H7 (cell line): ENCODE measurements around the gene GJD3. TPM values are rescaled to one million over a fixed set of nuclear protein-coding genes. Genes with fewer than 3 reads are reported as not detected.

Experiments
- DNase-seq: peaks from one replicate; pipeline ENCODE4 v3.0.0; 2012
- H3K27me3 ChIP-seq: 2 replicates; pipeline ENCODE4 v1.6.0; 2011; ENCODE audit warnings: mild to moderate bottlenecking, low read length; ENCODE audit not compliant: control insufficient read depth, insufficient read depth
- H3K36me3 ChIP-seq: replicated peaks from 2 replicates; pipeline ENCODE4 v1.5.1; 2011; ENCODE audit warnings: low read length; ENCODE audit not compliant: control insufficient read depth, insufficient read depth
- H3K4me3 ChIP-seq: 2 replicates; pipeline ENCODE4 v1.5.1; 2011; ENCODE audit warnings: low read depth, mild to moderate bottlenecking, control low read depth, low read length, moderate library complexity; ENCODE audit not compliant: insufficient read depth
- total RNA-seq: library from RNA; depleted of rRNA; stranded (reverse); fragments of >200 nt; shearing (Covaris generic); gene quantifications from 2 replicates; pipeline ENCODE4 v1.2.3, GENCODE V29; 2014

GJD3 gene
- total RNA-seq, 1 experiment from 2014 or later = 0.38 TPM

DNA sequence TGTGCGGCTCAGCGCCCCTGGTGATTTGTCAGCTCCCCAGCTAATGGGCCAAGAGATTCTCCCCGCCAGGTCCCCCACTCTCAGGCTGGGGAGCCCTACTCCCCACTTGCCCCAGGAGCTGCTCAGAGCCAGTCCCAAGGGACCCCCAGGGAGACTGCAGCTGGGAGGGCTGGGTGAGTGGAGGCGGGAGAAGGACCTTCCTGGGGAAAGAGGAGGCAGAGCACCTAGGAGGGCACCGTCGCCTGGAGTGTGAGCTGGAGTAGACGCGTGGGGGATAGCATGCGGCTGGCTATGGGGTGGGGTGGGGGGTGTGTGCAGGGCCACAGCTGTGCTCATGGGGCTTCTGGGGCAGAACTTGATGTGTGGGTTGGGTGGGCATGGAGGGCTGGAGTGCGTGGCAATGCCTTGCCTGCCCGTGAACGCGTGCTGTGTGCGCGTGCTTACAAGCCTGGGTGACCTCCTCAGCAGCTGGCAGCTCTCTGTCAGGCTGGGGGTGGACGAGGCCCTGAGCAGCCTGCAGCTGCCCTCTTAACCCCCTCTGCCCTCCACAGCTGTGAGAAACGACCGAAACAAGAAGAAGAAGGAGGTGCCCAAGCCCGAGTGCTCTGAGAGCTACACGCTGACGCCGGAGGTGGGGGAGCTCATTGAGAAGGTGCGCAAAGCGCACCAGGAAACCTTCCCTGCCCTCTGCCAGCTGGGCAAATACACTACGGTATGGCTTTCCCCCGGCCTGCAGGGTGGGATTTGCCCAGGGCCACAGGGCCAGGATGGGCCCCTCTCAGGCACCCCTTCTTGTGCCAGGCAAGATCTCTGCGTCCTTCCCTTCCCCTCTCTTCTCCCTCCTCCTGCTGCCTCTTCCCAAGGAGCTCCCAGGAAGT is 12.9 kb downstream of the GJD3 start:
- H3K36me3 ChIP-seq = peaks cover 10% of the 10 kb centered on the region
- no peak overlapping the region for H3K4me3 ChIP-seq
- peaks cover 12% of the 10 kb centered on the region; the same call in 1 of the 2 replicates for H3K27me3 ChIP-seq
- DNase-seq = peak; percentile 70

DNA sequence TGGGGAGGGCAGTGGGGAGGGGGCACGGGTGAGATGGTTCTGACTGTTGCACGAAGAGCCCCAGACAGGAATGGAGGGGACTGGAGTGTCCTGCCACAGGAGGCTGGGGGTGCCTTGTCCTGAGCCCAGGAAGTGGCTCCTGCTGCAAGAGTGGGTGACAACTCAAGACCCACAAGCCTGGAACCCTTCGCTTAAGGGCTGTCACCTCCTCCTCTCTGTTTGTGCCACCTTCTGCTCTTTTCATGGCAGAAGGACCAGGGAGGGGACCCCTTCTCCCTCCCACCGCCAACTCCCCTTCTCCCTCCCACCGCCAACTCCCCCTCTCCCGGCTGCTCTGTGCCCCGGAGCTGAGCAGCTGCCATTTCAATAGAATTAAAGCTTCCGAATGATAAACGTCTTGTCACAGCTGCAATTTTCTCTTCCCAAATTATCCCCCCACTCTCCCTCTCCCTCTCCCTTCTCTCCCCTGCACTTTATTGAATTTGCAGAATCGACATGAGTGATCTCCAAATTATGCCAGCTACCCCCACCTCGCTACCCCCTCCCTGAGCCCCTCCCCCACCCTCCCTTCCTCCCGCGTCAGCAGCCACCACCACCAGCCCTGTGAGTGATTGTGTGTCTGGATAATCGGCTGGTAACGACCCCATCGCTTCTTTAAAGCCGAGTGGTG is 13.7 kb downstream of the GJD3 start:
- Histone ChIP-seq H3K27me3 (peaks cover 12% of the 10 kb centered on the region; the same call in 1 of the 2 replicates), H3K4me3 (no peak overlapping the region), H3K36me3 (peaks cover 10% of the 10 kb centered on the region)
- peak; percentile 77 for DNase-seq

GRCh38 chr17:40349895-40350688 is 14.4 kb downstream of the GJD3 start:
- H3K27me3 ChIP-seq = peaks cover 12% of the 10 kb centered on the region; the same call in 1 of the 2 replicates
- DNase-seq = no peak
- no peak overlapping the region for H3K4me3 ChIP-seq
- H3K36me3 ChIP-seq = peaks cover 7% of the 10 kb centered on the region

GRCh38 chr17:40349477-40349894 is 15.1 kb downstream of the GJD3 start:
- DNase-seq = no peak
- Histone ChIP-seq H3K36me3 (peaks cover 7% of the 10 kb centered on the region), H3K27me3 (peaks cover 15% of the 10 kb centered on the region; the same call in 1 of the 2 replicates), H3K4me3 (no peak overlapping the region)

- no peak for DNase-seq
- H3K4me3 ChIP-seq = no peak overlapping the region
- H3K36me3 ChIP-seq = peaks cover 7% of the 10 kb centered on the region
- H3K27me3 ChIP-seq = peaks cover 19% of the 10 kb centered on the region; the same call in 1 of the 2 replicates
Observed at GRCh38 chr17:40348562-40349476, 15.7 kb downstream of the GJD3 start.

- Histone ChIP-seq H3K36me3 (peaks cover 7% of the 10 kb centered on the region), H3K4me3 (no peak overlapping the region), H3K27me3 (peaks cover 26% of the 10 kb centered on the region; the same call in 1 of the 2 replicates)
- DNase-seq = peak; percentile 78
Observed at GRCh38 chr17:40348136-40348504, 16.4 kb downstream of the GJD3 start.

DNA sequence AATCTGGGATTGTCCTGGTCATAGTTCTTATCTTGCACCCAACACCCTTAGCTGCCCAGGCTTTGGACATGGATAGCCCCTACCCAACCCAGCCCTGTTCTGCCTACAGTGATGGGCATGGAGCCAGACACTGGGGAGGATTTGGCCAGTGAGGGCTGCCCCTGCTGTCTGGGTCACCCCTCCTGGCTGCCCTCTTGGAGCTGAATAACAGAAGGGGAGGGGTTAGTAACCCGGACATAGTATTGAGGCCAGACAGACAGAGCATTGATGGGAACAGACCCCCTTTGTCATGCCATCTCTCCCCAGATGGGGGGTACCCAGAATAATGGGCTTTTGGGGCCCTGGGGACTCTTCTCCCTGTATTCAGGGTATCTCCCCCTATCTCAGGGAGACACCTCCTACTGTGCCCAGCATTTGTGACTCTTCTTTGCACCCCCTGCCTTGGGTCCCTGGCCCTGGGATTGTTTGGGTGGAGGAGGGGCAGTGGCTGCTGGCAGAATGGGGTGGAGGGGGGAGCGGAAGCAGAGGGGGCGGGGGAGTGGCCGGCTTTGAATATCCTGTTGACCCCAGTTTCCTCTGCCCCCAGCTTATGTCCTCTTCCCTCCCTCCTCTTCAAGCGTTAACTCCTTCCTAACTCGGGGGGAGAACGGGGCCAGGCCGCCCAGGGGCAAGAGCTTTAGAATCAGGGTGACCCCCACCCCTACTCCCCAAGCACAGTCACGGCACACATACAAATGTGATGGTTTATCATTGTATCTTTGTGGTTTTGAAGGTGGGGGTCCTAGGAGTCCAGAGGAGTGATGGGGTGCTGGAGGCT is 17.0 kb downstream of the GJD3 start:
- peaks cover 32% of the 10 kb centered on the region; the same call in 1 of the 2 replicates for H3K27me3 ChIP-seq
- no peak overlapping the region; the same call in 1 of the 2 replicates for H3K4me3 ChIP-seq
- peak; percentile 77 for DNase-seq
- H3K36me3 ChIP-seq = peaks cover 6% of the 10 kb centered on the region

- DNase-seq = no peak
- H3K4me3 ChIP-seq = no peak overlapping the region
- H3K36me3 ChIP-seq = peaks cover 4% of the 10 kb centered on the region
- peaks cover 35% of the 10 kb centered on the region; the same call in 1 of the 2 replicates for H3K27me3 ChIP-seq
Observed at GRCh38 chr17:40346765-40347158, 17.8 kb downstream of the GJD3 start.

GRCh38 chr17:40345994-40346764 is 18.4 kb downstream of the GJD3 start:
- Histone ChIP-seq H3K27me3 (peaks cover 33% of the 10 kb centered on the region; the same call in 1 of the 2 replicates), H3K4me3 (0 out of 2 replicates have a peak overlapping the region, but pooled peaks have one; percentile 49), H3K36me3 (peaks cover 4% of the 10 kb centered on the region)
- DNase-seq = peak; percentile 76

- peak; percentile 92 for DNase-seq
- Histone ChIP-seq H3K27me3 (peaks cover 37% of the 10 kb centered on the region; the same call in 1 of the 2 replicates), H3K36me3 (peaks cover 4% of the 10 kb centered on the region), H3K4me3 (peak overlapping the region; percentile 49)
Observed at GRCh38 chr17:40345161-40345993, 19.2 kb downstream of the GJD3 start.

GRCh38 chr17:40344421-40345160 is 19.9 kb downstream of the GJD3 start:
- H3K36me3 ChIP-seq = peaks cover 2% of the 10 kb centered on the region

More at GRCh38 chr17:40344421-40345160, 19.9 kb downstream of the GJD3 start:
- Histone ChIP-seq H3K4me3 (peak overlapping the region; percentile 49), H3K27me3 (peaks cover 37% of the 10 kb centered on the region; the same call in 1 of the 2 replicates)
- DNase-seq = no peak
